ENCODE measurements around the gene NKX6-2. TPM values are rescaled to one million over a fixed set of nuclear protein-coding genes. Genes with fewer than 3 reads are reported as not detected.

The NKX6-2 gene
- polyA plus RNA-seq, 1 donor (not counting 4 experiments of a cell fraction or from before 2014, with no cell fraction given), result not detected

DNA sequence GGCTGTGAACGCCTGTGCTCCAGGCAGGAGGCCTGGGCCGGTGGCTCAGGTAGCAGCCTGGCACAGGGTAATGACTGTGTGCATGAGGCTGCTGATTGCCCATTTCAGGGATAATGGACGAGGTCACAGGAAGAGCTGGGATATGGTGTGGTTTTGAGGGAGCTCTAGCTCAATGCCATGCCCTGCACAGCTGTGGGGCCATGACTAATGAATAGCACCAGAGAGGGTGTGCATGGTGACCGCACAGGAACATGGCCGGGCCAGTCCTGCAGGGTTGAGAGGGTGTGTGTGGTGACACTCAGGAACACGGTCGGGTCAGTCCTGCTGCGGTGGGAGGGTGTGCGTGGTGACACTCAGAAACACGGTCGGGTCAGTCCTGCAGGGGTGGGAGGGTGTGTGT is 21.8 kb downstream of the NKX6-2 start:
- FAIRE-seq (no peak), DNase-seq (ENCODE audit: low read depth, low spot score) (no peak)
- Histone ChIP-seq H3K4me1 (ENCODE audit: control insufficient read depth, extremely low read depth, insufficient read depth, low read length) (no peaks in the 10 kb centered on the region), H3K27me3 (ENCODE audit: control insufficient read depth, extremely low read depth, insufficient read depth, low read length) (no peaks in the 10 kb centered on the region), H3K9me1 (ENCODE audit: control insufficient read depth, extremely low read depth, insufficient read depth, low read length) (no peaks in the 10 kb centered on the region), H3K4me2 (ENCODE audit: control insufficient read depth, extremely low read depth, insufficient read depth, low read depth, low read length) (no peak overlapping the region), H4K20me1 (ENCODE audit: control insufficient read depth, extremely low read depth, insufficient read depth, low read length) (no peaks in the 10 kb centered on the region), H3K9me3 (ENCODE audit: control insufficient read depth, low read depth, low read length) (peaks cover 4% of the 10 kb centered on the region), H3K27ac (ENCODE audit: control insufficient read depth, insufficient read depth, low read length) (no peak overlapping the region), H3K9ac (ENCODE audit: control insufficient read depth, extremely low read depth, insufficient read depth, low read length) (no peak overlapping the region), H2AFZ (ENCODE audit: control insufficient read depth, low read length) (no peak overlapping the region), H3K79me2 (ENCODE audit: control insufficient read depth, insufficient read depth, low read length) (no peaks in the 10 kb centered on the region), H3K4me3 (ENCODE audit: control insufficient read depth in 2 of 3, extremely low read depth in 1 of 3, insufficient read depth in 2 of 3, low read depth in 1 of 3, low read length in 3 of 3) (no peak overlapping the region), H3K36me3 (ENCODE audit: control insufficient read depth in 2 of 2, extremely low read depth in 1 of 2, insufficient read depth in 2 of 2, low read length in 2 of 2) (no peaks in the 10 kb centered on the region)
- TF ChIP-seq, protein P1, sequence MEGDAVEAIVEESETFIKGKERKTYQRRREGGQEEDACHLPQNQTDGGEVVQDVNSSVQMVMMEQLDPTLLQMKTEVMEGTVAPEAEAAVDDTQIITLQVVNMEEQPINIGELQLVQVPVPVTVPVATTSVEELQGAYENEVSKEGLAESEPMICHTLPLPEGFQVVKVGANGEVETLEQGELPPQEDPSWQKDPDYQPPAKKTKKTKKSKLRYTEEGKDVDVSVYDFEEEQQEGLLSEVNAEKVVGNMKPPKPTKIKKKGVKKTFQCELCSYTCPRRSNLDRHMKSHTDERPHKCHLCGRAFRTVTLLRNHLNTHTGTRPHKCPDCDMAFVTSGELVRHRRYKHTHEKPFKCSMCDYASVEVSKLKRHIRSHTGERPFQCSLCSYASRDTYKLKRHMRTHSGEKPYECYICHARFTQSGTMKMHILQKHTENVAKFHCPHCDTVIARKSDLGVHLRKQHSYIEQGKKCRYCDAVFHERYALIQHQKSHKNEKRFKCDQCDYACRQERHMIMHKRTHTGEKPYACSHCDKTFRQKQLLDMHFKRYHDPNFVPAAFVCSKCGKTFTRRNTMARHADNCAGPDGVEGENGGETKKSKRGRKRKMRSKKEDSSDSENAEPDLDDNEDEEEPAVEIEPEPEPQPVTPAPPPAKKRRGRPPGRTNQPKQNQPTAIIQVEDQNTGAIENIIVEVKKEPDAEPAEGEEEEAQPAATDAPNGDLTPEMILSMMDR (optimal IDR thresholded peaks at IDR 0.05 in 1 of 3, IDR thresholded peaks at IDR 0.05 in 1 of 3, conservative IDR thresholded peaks at IDR 0.05 in 1 of 3; ENCODE audit: extremely low read depth in 1 of 3, insufficient read depth in 2 of 3, low read length in 3 of 3), result no peak
- TF ChIP-seq EZH2 (IDR thresholded peaks at IDR 0.05; ENCODE audit: low read length), result no peak
- dilution Hi-C loops (cut with MboI; ENCODE audit: extremely low pct_ligation_motif_present, low sequenced_read_pairs), result no loop called here

DNA sequence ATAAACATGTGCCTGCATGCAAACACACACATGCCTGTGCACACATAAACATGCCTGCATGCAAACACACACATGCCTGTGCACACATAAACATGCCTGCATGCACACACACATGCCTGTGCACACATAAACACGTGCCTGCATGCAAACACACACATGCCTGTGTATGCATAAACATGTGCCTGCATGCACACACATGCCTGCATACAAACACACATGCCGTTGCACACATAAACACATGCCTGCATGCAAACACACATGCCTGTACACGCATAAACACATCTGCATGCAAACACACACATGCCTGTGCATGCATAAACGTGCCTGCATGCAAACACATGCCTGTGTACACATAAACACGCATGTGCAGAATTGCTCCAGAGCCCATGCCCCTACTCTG is 22.4 kb downstream of the NKX6-2 start:
- no peaks in the 10 kb centered on the region for H3K36me3 ChIP-seq (ENCODE audit: control insufficient read depth in 2 of 2, extremely low read depth in 1 of 2, insufficient read depth in 2 of 2, low read length in 2 of 2)
- H3K79me2 ChIP-seq (ENCODE audit: control insufficient read depth, insufficient read depth, low read length), result no peaks in the 10 kb centered on the region
- H3K9me3 ChIP-seq (ENCODE audit: control insufficient read depth, low read depth, low read length), result peaks cover 4% of the 10 kb centered on the region
- no peak for FAIRE-seq
- no peaks in the 10 kb centered on the region for H3K4me1 ChIP-seq (ENCODE audit: control insufficient read depth, extremely low read depth, insufficient read depth, low read length)
- no peak overlapping the region for H3K4me3 ChIP-seq (ENCODE audit: control insufficient read depth in 2 of 3, extremely low read depth in 1 of 3, insufficient read depth in 2 of 3, low read depth in 1 of 3, low read length in 3 of 3)
- no peak for TF ChIP-seq EZH2 (IDR thresholded peaks at IDR 0.05; ENCODE audit: low read length)
- TF ChIP-seq, protein P1 (optimal IDR thresholded peaks at IDR 0.05 in 1 of 3, IDR thresholded peaks at IDR 0.05 in 1 of 3, conservative IDR thresholded peaks at IDR 0.05 in 1 of 3; ENCODE audit: extremely low read depth in 1 of 3, insufficient read depth in 2 of 3, low read length in 3 of 3), result no peak
- no peak overlapping the region for H3K4me2 ChIP-seq (ENCODE audit: control insufficient read depth, extremely low read depth, insufficient read depth, low read depth, low read length)
- no peaks in the 10 kb centered on the region for H4K20me1 ChIP-seq (ENCODE audit: control insufficient read depth, extremely low read depth, insufficient read depth, low read length)
- no peaks in the 10 kb centered on the region for H3K9me1 ChIP-seq (ENCODE audit: control insufficient read depth, extremely low read depth, insufficient read depth, low read length)
- dilution Hi-C loops (cut with MboI; ENCODE audit: extremely low pct_ligation_motif_present, low sequenced_read_pairs), result no loop called here
- no peak overlapping the region for H2AFZ ChIP-seq (ENCODE audit: control insufficient read depth, low read length)
- H3K27me3 ChIP-seq (ENCODE audit: control insufficient read depth, extremely low read depth, insufficient read depth, low read length), result no peaks in the 10 kb centered on the region
- H3K9ac ChIP-seq (ENCODE audit: control insufficient read depth, extremely low read depth, insufficient read depth, low read length), result no peak overlapping the region
- no peak overlapping the region for H3K27ac ChIP-seq (ENCODE audit: control insufficient read depth, insufficient read depth, low read length)
- DNase-seq (ENCODE audit: low read depth, low spot score), result no peak
